DND-41 (cell line): ENCODE measurements around the gene EXD3.

Source experiments
- EZH2 ChIP-seq: IDR thresholded peaks from 3 replicates; pipeline ENCODE4 v1.6.1; 2012; ENCODE audit warnings: borderline replicate concordance, low read depth, mild to moderate bottlenecking, moderate library complexity, low read length, inconsistent platforms; ENCODE audit not compliant: severe bottlenecking
- TF ChIP-seq, protein P1 (sequence below): IDR thresholded peaks from 2 replicates; pipeline ENCODE4 v1.5.1; 2012; ENCODE audit warnings: borderline replicate concordance, low read length, moderate library complexity, mild to moderate bottlenecking; ENCODE audit not compliant: poor library complexity, severe bottlenecking; ENCODE audit errors: extremely low read depth

DNA sequence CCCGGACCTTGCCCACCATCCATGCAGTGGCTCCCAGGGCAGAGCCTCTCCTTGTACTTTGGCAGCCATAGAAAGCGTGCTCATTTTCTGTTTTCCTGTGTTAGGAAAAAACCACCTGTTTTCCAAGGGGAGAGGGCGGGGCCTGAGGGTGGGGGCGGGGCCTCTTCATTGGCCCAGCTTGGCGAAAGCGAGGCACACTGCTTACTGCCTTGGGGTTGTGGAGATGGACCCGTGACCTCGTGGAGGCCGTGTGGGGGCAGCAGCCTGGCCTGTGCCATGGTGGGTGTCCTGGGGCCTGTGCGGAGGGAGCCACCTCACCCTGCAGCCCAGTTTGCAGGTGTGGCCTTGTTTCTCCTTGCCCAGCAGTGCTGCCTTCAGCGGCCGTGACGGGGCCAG, 149.9 kb downstream of the EXD3 start:
- TF ChIP-seq, protein P1, sequence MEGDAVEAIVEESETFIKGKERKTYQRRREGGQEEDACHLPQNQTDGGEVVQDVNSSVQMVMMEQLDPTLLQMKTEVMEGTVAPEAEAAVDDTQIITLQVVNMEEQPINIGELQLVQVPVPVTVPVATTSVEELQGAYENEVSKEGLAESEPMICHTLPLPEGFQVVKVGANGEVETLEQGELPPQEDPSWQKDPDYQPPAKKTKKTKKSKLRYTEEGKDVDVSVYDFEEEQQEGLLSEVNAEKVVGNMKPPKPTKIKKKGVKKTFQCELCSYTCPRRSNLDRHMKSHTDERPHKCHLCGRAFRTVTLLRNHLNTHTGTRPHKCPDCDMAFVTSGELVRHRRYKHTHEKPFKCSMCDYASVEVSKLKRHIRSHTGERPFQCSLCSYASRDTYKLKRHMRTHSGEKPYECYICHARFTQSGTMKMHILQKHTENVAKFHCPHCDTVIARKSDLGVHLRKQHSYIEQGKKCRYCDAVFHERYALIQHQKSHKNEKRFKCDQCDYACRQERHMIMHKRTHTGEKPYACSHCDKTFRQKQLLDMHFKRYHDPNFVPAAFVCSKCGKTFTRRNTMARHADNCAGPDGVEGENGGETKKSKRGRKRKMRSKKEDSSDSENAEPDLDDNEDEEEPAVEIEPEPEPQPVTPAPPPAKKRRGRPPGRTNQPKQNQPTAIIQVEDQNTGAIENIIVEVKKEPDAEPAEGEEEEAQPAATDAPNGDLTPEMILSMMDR: no peak
- TF ChIP-seq EZH2: no peak
